GM12874 (cell line): ENCODE results near the gene GATC.

Experiments used
- CTCF ChIP-seq: IDR thresholded peaks from 2 replicates; pipeline ENCODE4 v1.5.1; 2011; ENCODE audit warnings: low read depth, mild to moderate bottlenecking, control low read depth, low read length, moderate library complexity; ENCODE audit not compliant: insufficient read depth

Gene GATC, protein sequence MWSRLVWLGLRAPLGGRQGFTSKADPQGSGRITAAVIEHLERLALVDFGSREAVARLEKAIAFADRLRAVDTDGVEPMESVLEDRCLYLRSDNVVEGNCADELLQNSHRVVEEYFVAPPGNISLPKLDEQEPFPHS

GRCh38 chr12:120445911-120446843 is at the start of gene GATC, which contains the start of gene TRIAP1:
TSS of gene GATC (plus strand) at chr12:120446444. CDS start at chr12:120446481, 37 bp downstream.
TSS of gene TRIAP1 (minus strand) at chr12:120446384. CDS start at chr12:120446372, 12 bp downstream.
- no peak for TF ChIP-seq CTCF

GRCh38 chr12:120397824-120398540 is 48.3 kb upstream of the GATC start:
- no peak for TF ChIP-seq CTCF

GRCh38 chr12:120399531-120399930 is 46.7 kb upstream of the GATC start:
- TF ChIP-seq CTCF, result no peak

DNA sequence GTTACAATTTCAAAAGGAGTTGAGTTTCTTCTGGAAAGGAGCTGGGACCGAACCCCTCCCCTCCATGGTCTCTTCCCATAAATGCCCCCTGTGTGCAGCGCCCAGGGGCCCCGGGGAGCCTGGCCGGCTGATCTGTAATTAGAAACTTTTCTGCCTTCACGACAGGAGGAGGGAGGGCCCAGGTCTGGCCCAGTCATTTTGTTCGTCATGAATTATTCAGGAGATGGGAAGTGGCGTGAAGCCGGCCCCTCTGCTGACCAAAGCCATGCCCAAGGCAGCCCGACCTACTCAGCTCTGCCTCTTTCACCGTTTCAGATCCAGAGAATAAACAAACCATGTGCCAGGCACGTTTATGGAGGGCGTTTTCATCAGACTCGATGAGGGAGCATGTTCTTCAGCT is 44.0 kb upstream of the GATC start:
- TF ChIP-seq CTCF, result no peak

GRCh38 chr12:120403869-120404268 is 42.4 kb upstream of the GATC start:
- TF ChIP-seq CTCF, result no peak

DNA sequence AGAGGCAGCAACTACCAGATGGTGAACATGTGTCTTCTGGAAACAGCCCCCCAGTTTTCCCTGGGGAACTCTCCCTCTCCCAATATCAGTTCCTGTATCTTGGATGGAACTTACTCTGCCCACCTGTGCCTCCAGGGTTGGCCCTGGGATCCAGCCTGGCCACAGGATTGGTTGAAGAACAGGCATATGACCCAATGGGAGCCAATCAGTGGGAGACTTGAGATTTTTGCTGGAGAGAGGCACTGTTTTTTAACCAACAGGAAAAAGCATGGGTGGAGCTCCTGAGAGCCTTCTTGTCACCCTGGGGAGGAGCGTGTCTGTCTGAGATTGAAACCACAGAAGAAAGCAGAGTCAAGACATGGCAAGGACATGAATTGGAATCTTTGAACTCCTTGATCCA is 42.0 kb upstream of the GATC start:
- TF ChIP-seq CTCF, result no peak

DNA sequence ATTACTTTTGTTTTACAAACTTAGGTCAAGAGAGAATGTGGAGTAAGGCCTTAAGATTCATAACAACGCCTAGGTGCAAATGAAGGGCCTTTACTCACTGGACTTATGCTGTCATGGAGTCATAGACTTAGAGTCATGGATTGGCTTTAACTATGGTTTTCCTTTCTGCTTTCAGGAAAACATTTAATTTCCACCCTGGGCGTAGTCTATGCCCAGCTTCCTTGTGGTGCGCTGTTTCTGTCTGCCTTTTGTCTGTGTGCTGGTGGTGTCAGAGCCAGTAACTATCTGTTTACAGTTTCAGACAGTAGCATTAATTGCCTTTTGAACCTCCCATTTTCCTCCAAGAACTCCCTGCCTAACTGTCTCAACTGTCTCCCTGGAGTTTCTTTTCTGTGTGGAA is 40.2 kb upstream of the GATC start:
- TF ChIP-seq CTCF, result no peak
